Ascending aorta (tissue), 2 donors: Measurements from ENCODE around the gene PDE4B. TPM values are rescaled to one million over a fixed set of nuclear protein-coding genes. Genes with fewer than 3 reads are reported as not detected.

Source experiments
- DNase-seq, 2 donors: peaks; one replicate each; pipeline ENCODE4 v3.0.0-alpha.2; 2019; ENCODE audit warnings: low spot score in 2 of 2
- H3K27ac ChIP-seq, 2 donors: fragments of 200-600 bp; sonication (generic); one replicate each; pipeline ENCODE4 v1.5.1; 2016 to 2017; ENCODE audit warnings: mild to moderate bottlenecking in 1 of 2
- H3K27me3 ChIP-seq: fragments of 200-600 bp; sonication (generic); one replicate; pipeline ENCODE4 v1.5.1; 2017
- H3K36me3 ChIP-seq, 2 donors: fragments of 200-600 bp; sonication (generic); one replicate each; pipeline ENCODE4 v1.5.1; 2016
- H3K4me1 ChIP-seq, 2 donors: fragments of 200-600 bp; sonication (generic); one replicate each; pipeline ENCODE4 v1.5.1; 2016 to 2017; ENCODE audit warnings: mild to moderate bottlenecking in 1 of 2
- H3K4me3 ChIP-seq, 2 donors: fragments of 200-600 bp; sonication (generic); one replicate each; pipeline ENCODE4 v1.5.1; 2016 to 2017; ENCODE audit warnings: mild to moderate bottlenecking in 1 of 2
- H3K9me3 ChIP-seq, 2 donors: fragments of 200-600 bp; sonication (generic); one replicate each; pipeline ENCODE4 v1.5.1; 2016
- CTCF ChIP-seq, 3 experiments: fragments of 200-600 bp in 2 of 3; fragments of 450-650 bp in 1 of 3; sonication (generic) in 2 of 3; IDR thresholded peaks; one replicate each; pipeline ENCODE4 v1.5.1; 2016 to 2019; ENCODE audit warnings: antibody characterized with exemption in 3 of 3, mild to moderate bottlenecking in 1 of 3, moderate library complexity in 1 of 3
- intact Hi-C: fragments of 100-400 bp; cut with DNase I; formaldehyde crosslinking; loops from one replicate; pipeline ENCODE4 v1.15.1; 2023
- total RNA-seq: library from RNA; depleted of rRNA; stranded (reverse); fragments of >200 nt; gene quantifications from one replicate; pipeline ENCODE4 v1.1.0, GENCODE V29; 2016

Gene PDE4B
- total RNA-seq, 1 donor from 2014 or later: 4.5 TPM

DNA sequence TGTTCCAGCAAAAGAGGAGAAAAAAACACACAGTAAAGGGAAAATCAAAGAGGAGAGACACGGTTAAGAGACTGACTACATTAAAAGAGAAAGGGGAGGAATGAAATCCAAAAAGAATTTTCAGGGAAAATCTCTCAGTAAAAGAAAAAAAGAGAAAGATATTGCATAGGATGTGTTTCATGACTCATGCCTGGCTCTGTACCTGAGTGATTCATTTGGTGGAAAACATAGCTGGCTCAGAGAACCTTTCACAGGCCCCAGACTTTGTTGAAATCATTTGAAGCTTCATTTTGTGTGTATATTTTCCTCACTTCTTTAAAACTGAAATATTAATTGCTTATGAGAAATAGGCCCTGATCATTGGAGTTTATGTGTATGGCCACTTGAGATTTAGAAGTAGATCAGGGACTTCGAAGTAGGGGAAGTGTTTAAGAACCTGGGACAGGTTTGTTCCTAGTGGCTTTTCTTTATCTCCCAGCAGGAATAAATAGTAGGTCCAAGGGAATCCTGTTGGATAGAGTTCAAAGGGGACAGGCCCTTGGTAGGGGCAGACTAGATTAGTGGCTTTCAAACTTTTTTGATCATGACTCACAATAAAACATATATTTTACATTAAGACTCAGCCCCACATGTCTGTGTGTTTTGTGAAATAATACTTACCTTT, 502.1 kb downstream of the PDE4B start:
- Histone ChIP-seq H3K36me3 (no peaks in the 10 kb centered on the region), H3K4me3 (no peak overlapping the region), H3K4me1 (no peaks in the 10 kb centered on the region), H3K9me3 (no peaks in the 10 kb centered on the region), H3K27ac (peak overlapping the region; percentile 8 to 13), H3K27me3 (no peaks in the 10 kb centered on the region)
- TF ChIP-seq CTCF (IDR thresholded peaks at IDR 0.05): no peak
- no peak for DNase-seq
- intact Hi-C loops: no loop called here

DNA sequence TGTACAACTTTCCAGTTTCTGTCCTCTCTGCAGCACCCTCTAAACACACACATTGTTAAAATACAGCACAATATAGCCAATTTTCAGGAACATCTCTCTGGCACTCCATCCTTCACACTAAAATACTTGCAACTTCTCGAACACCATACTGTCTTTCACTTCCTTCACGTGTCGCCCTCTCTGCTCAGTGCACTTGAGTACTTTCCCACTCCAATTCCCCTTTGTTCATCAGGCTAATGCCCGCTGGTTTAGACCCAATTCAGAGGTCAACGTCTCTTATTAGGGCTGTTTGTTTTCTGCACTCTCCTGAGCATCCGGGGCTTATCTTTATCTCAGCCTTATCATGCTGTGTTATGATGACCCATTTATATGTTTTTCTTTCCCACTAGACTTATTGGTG, 503.1 kb downstream of the PDE4B start:
- H3K9me3 ChIP-seq: no peaks in the 10 kb centered on the region
- TF ChIP-seq CTCF (IDR thresholded peaks at IDR 0.05): no peak
- peaks cover 0 to under 1% of the 10 kb centered on the region in 2 donors for H3K4me1 ChIP-seq
- no peak overlapping the region for H3K27ac ChIP-seq
- no peaks in the 10 kb centered on the region for H3K36me3 ChIP-seq
- intact Hi-C loops: no loop called here
- no peaks in the 10 kb centered on the region for H3K27me3 ChIP-seq
- DNase-seq: no peak
- no peak overlapping the region for H3K4me3 ChIP-seq

GRCh38 chr1:66296370-66296769, 503.7 kb downstream of the PDE4B start:
- TF ChIP-seq CTCF (IDR thresholded peaks at IDR 0.05): no peak
- Histone ChIP-seq H3K4me1 (peaks cover 0 to 2% of the 10 kb centered on the region in 2 donors), H3K27me3 (no peaks in the 10 kb centered on the region), H3K27ac (no peak overlapping the region), H3K36me3 (no peaks in the 10 kb centered on the region), H3K9me3 (no peaks in the 10 kb centered on the region), H3K4me3 (no peak overlapping the region)
- no peak for DNase-seq
- intact Hi-C loops: no loop called here

DNA sequence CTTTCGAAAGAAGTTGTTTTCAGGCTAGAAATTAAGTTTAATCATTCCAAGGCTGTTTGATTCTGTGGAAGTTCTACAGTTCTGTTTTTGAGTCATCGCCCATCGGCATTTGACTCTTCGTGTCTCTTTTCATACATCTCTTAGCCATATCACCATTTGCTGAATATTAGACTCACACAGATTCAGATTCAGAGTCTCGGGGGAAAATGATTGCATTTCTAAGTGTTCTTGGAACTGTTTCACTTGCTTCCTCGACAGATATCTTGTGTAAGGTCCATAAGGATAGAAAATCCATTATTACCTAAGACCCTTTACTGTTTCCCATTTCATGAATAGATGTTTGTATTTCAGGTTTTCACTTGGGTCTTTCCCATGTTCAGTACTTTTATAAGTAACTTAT, 504.3 kb downstream of the PDE4B start:
- H3K4me3 ChIP-seq: no peak overlapping the region
- no peak for TF ChIP-seq CTCF (IDR thresholded peaks at IDR 0.05)
- H3K27me3 ChIP-seq: no peaks in the 10 kb centered on the region
- intact Hi-C loops: no loop called here
- no peak for DNase-seq
- H3K4me1 ChIP-seq: peaks cover 0 to 2% of the 10 kb centered on the region in 2 donors
- no peaks in the 10 kb centered on the region for H3K36me3 ChIP-seq
- H3K9me3 ChIP-seq: no peaks in the 10 kb centered on the region
- H3K27ac ChIP-seq: no peak overlapping the region

DNA sequence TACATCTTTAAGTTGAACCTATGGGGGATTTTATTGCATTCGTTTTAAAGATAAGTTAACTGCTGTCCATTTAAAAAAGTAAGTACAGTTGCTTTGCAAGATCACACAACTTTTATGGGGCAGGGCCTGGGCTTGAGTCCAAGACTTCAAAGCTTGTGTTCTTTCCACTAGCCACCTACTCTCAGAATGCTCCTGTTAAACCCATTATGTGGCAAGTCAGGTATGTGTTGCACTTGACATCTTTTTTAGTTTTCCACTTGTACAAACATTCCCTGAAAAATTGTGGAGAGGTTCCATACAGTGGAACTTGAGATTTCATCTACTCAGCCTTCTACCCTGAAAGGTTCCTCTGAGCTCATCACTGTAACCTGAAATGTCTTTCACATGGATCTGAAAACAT, 505.8 kb downstream of the PDE4B start:
- H3K27me3 ChIP-seq: no peaks in the 10 kb centered on the region
- H3K27ac ChIP-seq: no peak overlapping the region
- H3K4me1 ChIP-seq: peaks cover 0 to 2% of the 10 kb centered on the region in 2 donors
- H3K9me3 ChIP-seq: no peaks in the 10 kb centered on the region
- DNase-seq: no peak
- no peak overlapping the region for H3K4me3 ChIP-seq
- H3K36me3 ChIP-seq: no peaks in the 10 kb centered on the region
- intact Hi-C loops: no loop called here
- no peak for TF ChIP-seq CTCF (IDR thresholded peaks at IDR 0.05)
